ENCODE measurements around the gene CERK. TPM values are rescaled to one million over a fixed set of nuclear protein-coding genes. Genes with fewer than 3 reads are reported as not detected.

CERK gene
- total RNA-seq, 1 donor = 28.2 TPM

GRCh38 chr22:46674367-46674781 is 63.7 kb downstream of the CERK start:
- no peak overlapping the region for H3K4me2 ChIP-seq (ENCODE audit: insufficient read depth, low read length)
- H3K27me3 ChIP-seq (ENCODE audit: insufficient read depth, low read length) = no peaks in the 10 kb centered on the region
- no peak for DNase-seq (ENCODE audit: insufficient read length, low spot score, missing footprints)
- H3K4me1 ChIP-seq (ENCODE audit: insufficient read depth, low read length) = no peaks in the 10 kb centered on the region
- no peak overlapping the region for H3K27ac ChIP-seq (ENCODE audit: low read depth, low read length)
- no peak for TF ChIP-seq CTCF (IDR thresholded peaks at IDR 0.05; ENCODE audit: extremely low read depth, low read depth, low read length)
- H3K4me3 ChIP-seq (ENCODE audit: insufficient read depth, low read length) = no peak overlapping the region
- H2AFZ ChIP-seq (ENCODE audit: low read length) = no peak overlapping the region
- no peaks in the 10 kb centered on the region for H3K79me2 ChIP-seq (ENCODE audit: insufficient read depth, low read length)
- no peaks in the 10 kb centered on the region for H3K9me3 ChIP-seq (ENCODE audit: low read depth, low read length)
- no peaks in the 10 kb centered on the region for H4K20me1 ChIP-seq (ENCODE audit: insufficient read depth, low read length)
- H3K36me3 ChIP-seq (ENCODE audit: insufficient read depth, low read length) = no peaks in the 10 kb centered on the region

GRCh38 chr22:46673662-46674236 is 64.3 kb downstream of the CERK start:
- H3K4me3 ChIP-seq (ENCODE audit: insufficient read depth, low read length) = no peak overlapping the region
- H2AFZ ChIP-seq (ENCODE audit: low read length) = no peak overlapping the region
- no peaks in the 10 kb centered on the region for H3K9me3 ChIP-seq (ENCODE audit: low read depth, low read length)
- no peaks in the 10 kb centered on the region for H3K4me1 ChIP-seq (ENCODE audit: insufficient read depth, low read length)
- no peak overlapping the region for H3K4me2 ChIP-seq (ENCODE audit: insufficient read depth, low read length)
- H4K20me1 ChIP-seq (ENCODE audit: insufficient read depth, low read length) = no peaks in the 10 kb centered on the region
- no peaks in the 10 kb centered on the region for H3K27me3 ChIP-seq (ENCODE audit: insufficient read depth, low read length)
- no peaks in the 10 kb centered on the region for H3K36me3 ChIP-seq (ENCODE audit: insufficient read depth, low read length)
- H3K79me2 ChIP-seq (ENCODE audit: insufficient read depth, low read length) = no peaks in the 10 kb centered on the region
- H3K27ac ChIP-seq (ENCODE audit: low read depth, low read length) = no peak overlapping the region
- no peak for TF ChIP-seq CTCF (IDR thresholded peaks at IDR 0.05; ENCODE audit: extremely low read depth, low read depth, low read length)
- no peak for DNase-seq (ENCODE audit: insufficient read length, low spot score, missing footprints)

GRCh38 chr22:46673205-46673604 is 64.8 kb downstream of the CERK start:
- H3K36me3 ChIP-seq (ENCODE audit: insufficient read depth, low read length) = no peaks in the 10 kb centered on the region

GRCh38 chr22:46672731-46673130 is 65.3 kb downstream of the CERK start:
- H3K9me3 ChIP-seq (ENCODE audit: low read depth, low read length) = no peaks in the 10 kb centered on the region
- H4K20me1 ChIP-seq (ENCODE audit: insufficient read depth, low read length) = no peaks in the 10 kb centered on the region
- no peak overlapping the region for H3K4me3 ChIP-seq (ENCODE audit: insufficient read depth, low read length)
- H2AFZ ChIP-seq (ENCODE audit: low read length) = no peak overlapping the region
- no peak for DNase-seq (ENCODE audit: insufficient read length, low spot score, missing footprints)
- H3K27me3 ChIP-seq (ENCODE audit: insufficient read depth, low read length) = no peaks in the 10 kb centered on the region
- H3K79me2 ChIP-seq (ENCODE audit: insufficient read depth, low read length) = no peaks in the 10 kb centered on the region
- no peak overlapping the region for H3K27ac ChIP-seq (ENCODE audit: low read depth, low read length)
- TF ChIP-seq CTCF (IDR thresholded peaks at IDR 0.05; ENCODE audit: extremely low read depth, low read depth, low read length) = no peak
- no peak overlapping the region for H3K4me2 ChIP-seq (ENCODE audit: insufficient read depth, low read length)
- H3K4me1 ChIP-seq (ENCODE audit: insufficient read depth, low read length) = no peaks in the 10 kb centered on the region
- no peaks in the 10 kb centered on the region for H3K36me3 ChIP-seq (ENCODE audit: insufficient read depth, low read length)

More at GRCh38 chr22:46673205-46673604, 64.8 kb downstream of the CERK start:
- Histone ChIP-seq H3K79me2 (ENCODE audit: insufficient read depth, low read length) (no peaks in the 10 kb centered on the region), H2AFZ (ENCODE audit: low read length) (no peak overlapping the region), H3K27ac (ENCODE audit: low read depth, low read length) (no peak overlapping the region), H3K27me3 (ENCODE audit: insufficient read depth, low read length) (no peaks in the 10 kb centered on the region), H3K4me2 (ENCODE audit: insufficient read depth, low read length) (no peak overlapping the region), H3K4me1 (ENCODE audit: insufficient read depth, low read length) (no peaks in the 10 kb centered on the region), H3K4me3 (ENCODE audit: insufficient read depth, low read length) (no peak overlapping the region), H3K9me3 (ENCODE audit: low read depth, low read length) (no peaks in the 10 kb centered on the region), H4K20me1 (ENCODE audit: insufficient read depth, low read length) (no peaks in the 10 kb centered on the region)
- no peak for DNase-seq (ENCODE audit: insufficient read length, low spot score, missing footprints)
- no peak for TF ChIP-seq CTCF (IDR thresholded peaks at IDR 0.05; ENCODE audit: extremely low read depth, low read depth, low read length)
